Measurements from ENCODE around the gene INPP4B.

The INPP4B gene

DNA sequence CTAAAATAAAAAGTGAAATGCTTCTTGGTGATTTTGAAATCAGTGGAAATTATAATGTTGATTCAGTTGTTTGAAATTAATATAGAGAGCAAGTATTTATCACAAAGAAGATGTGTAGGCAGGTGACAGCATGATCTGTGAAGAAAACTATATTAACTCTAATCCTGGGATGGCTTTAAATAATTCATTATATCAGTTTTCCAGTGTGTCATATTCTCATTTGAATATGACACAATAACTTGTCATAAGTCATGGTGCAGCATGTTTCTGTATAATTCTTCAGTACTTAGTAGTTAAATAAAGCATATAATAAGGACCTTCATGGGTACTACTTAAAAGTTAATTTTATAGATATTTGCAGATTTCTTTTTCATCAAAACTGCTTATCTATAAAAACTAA, 573.6 kb downstream of the INPP4B start:
- in situ Hi-C loops (cut with HindIII; ENCODE audit: low sequenced_read_pairs): no loop called here

DNA sequence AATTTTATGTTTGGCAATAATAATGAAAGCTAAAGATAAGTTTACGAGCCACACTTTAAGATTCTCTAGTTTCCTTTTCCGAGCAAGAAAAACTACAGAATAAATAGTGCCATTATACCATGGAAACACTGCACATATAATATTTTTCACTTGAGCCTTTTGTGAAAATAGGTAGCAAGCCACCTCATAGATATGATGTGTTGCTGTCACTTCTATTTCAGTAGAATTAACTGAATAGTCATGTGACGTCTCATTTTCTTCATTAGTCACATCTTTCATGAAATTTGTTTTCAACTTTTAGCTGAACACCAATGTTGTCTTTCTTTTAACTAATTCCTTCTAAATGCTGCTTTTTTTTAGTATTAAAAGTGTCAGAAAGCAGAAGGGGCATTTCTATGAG, 574.3 kb downstream of the INPP4B start:
- in situ Hi-C loops (cut with HindIII; ENCODE audit: low sequenced_read_pairs): no loop called here

DNA sequence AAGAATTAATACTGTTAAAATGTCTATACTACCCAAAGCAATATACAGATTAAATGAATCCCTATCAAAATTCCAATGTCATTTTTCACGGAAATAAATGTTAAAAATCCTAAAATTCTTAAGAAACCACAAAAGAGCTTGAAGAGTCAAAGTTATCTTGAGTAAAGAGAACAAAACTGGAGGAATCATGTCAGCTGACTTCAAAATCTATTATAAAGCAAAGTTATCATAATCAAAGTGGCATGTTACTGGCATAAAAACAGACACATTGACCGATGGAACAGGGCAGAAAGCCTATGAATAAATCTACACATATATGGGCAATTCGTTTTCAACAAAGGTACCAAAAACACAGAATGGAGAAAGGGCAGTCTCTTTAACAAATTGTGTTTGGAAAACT, 579.0 kb downstream of the INPP4B start:
- in situ Hi-C loops (cut with HindIII; ENCODE audit: low sequenced_read_pairs): no loop called here

DNA sequence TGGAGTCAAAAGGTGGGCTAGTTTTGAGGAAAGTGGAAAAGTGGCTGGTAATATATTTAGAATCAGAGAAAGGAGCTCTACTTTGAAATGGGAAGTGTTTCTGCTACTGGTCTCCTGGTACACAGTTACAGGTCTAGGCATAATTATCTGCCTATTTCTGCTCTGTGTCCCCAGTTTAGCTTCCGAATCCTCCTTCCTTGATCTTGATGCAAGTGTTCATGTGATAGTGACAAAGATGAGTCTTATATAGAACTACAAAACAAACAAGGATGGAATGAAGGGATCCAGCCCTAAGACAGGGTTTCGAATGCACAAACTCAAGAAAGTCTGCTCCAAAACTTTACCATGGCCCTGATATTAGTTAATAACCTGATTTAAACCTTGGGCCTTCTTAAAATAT, 580.2 kb downstream of the INPP4B start:
- in situ Hi-C loops (cut with HindIII; ENCODE audit: low sequenced_read_pairs): no loop called here

DNA sequence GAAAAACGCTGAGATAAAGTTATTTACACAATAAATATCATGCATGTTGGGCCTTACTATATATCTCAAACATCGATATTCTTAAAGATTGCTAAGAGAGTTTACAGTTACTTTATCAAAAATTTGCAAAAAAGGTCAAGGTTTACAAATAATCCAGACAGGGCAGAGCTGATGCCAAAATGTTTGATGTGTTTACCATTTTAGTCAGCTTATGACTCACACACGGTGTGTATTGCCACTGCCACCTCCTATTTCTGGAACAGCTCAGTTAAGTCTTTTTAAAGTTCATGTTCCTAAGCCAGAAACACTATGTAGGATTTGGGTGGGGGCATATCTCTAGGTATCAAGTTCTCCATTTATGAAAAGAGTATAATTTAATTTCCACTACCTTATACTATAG, 580.6 kb downstream of the INPP4B start:
- in situ Hi-C loops (cut with HindIII; ENCODE audit: low sequenced_read_pairs): no loop called here

DNA sequence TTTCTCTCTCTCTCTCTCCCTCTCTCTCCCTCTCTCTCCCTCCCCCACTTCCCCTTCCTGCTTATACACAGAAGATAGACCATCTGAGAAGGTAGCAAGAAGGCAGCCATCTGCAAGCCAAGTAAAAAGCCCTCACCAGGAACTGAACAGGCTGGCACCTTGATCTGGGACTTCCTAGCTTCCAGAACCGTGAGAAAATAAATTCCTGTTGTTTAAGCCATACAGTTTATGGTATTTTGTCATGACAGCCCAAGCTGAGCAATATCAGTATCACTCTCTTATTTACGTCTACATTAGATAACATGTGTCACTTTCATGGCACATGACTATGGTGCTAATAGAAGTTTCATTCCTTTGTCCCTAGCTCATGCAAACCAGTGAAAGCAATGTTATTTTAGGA, 581.1 kb downstream of the INPP4B start:
- in situ Hi-C loops (cut with HindIII; ENCODE audit: low sequenced_read_pairs): no loop called here

DNA sequence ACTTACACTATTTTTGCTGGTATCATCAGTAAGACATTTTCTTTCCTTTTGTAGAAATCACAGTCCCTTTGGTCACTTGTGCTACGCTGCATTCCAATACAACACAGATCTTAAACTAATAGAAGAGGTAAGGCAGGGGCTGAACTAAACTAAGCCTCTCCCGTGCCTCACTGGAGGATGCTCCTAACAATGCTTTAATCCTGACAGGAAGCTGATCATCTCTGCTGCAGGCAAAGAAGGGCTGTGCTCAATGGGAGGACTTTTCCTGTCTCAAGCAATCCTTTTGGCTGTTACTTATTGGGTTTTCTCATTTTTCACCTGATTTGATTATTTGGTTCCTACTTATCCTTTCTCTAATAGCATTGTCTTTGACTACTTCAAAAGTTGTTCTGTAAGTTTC, 583.1 kb downstream of the INPP4B start:
- in situ Hi-C loops (cut with HindIII; ENCODE audit: low sequenced_read_pairs): no loop called here

DNA sequence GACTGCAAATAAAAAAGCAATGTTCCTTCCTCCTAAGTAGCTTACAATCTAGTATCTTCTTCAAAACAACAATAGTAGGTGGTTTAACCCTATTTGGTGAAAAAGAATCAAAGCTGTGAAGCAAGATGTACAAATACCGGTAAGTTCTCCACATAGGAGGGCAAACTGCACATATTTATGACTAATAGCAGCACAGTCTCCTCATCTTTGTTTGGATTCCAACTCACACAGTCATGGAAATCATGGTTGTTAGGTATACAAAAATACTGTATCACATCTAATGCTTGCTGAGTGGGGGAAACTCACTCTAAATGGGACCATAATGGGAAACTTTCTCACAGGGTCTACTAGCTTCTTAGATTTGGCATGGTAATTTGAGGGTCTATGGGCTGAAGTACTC, 597.2 kb downstream of the INPP4B start:
- in situ Hi-C loops (cut with HindIII; ENCODE audit: low sequenced_read_pairs): no loop called here

DNA sequence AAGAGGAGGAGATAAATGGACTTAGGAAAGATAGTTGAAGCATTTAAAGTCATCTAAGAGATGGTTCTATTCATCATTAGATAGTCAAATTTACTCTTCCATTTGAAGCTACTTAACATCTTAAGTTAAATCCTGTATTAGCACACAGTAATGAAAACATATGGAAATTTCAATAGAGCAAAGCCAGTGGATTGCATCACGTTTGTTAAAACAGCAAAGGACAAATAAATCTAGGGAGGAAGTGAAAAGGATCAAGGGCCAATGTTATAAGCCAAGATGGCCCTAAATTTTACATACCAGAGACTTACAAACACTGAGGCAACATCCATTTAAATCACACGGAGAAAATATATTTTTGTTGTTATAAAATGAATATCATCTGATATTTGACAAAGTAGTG, 602.8 kb downstream of the INPP4B start:
- in situ Hi-C loops (cut with HindIII; ENCODE audit: low sequenced_read_pairs): no loop called here

DNA sequence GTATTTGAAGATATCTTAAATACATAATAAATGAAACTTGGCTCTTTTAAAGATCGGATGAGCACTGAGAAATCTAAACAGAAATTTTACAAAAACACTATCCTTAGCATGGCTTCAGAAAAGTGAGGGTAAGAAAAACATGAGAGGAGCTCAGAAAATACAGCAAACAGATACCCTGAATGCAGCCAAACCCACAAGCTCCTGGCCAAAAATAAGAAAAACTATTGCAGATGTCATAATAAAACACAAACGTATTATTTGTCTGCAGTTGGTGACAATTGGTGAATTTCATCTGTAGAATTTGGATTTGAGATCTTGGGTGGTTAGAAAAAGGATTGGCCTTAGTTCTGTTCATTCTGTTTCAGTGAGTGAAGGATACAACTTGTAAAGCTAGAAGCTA, 603.9 kb downstream of the INPP4B start:
- in situ Hi-C loops (cut with HindIII; ENCODE audit: low sequenced_read_pairs): no loop called here

DNA sequence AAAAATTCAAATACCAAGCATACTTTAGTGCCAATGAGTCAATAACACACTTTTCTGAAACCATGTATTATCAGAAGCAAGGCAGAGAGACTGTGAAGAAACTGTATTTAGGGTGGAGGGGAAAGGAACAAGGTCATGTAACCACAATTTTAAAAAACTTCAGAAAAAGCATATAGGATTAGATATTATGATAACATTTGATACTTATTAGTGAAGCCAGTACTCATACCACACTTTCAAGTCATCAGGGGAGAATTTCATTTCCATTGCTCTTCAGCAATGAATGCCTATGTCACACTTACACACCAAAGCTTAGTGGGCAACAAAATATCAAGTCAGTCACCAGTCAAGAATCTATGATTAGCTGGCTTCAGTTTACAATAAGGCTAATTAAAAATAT, 607.5 kb downstream of the INPP4B start:
- in situ Hi-C loops (cut with HindIII; ENCODE audit: low sequenced_read_pairs): no loop called here

DNA sequence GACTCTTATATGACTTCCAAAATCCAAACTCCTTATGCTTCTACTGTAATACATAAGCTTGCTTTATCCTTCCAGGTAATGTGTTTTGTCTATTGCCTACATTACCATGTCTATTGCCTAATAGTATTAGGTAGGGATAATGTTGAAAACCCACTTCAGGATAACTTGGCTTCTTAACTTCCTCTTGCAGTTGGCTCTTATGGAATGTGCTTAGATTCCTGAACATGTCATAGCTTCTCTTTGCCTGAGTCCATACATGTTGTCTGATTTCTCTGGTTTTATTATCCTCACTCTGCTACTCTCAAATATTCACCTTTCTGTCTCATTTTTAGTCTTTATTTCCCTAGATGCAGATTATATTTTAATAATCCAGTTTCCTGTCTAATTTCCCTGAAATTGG, 609.8 kb downstream of the INPP4B start:
- in situ Hi-C loops (cut with HindIII; ENCODE audit: low sequenced_read_pairs): no loop called here

DNA sequence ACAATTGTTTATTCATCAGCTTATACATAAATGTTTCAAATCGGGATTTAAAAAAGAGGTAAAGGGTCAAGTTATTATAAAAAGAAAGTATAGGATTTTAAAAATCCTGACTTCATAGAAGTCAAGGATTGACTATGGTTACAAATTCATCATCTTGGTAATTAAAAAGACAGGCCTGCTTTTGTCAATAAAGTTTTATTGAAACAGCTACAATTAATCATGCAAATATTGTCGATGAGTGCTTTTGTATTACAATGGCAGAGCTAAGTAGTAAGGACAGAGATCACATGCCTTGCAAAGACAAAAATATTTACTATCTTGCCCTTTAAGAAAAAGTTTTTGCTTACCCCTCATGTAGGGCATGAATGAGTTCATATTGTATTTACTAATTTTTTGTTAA, 614.3 kb downstream of the INPP4B start:
- in situ Hi-C loops (cut with HindIII; ENCODE audit: low sequenced_read_pairs): no loop called here

DNA sequence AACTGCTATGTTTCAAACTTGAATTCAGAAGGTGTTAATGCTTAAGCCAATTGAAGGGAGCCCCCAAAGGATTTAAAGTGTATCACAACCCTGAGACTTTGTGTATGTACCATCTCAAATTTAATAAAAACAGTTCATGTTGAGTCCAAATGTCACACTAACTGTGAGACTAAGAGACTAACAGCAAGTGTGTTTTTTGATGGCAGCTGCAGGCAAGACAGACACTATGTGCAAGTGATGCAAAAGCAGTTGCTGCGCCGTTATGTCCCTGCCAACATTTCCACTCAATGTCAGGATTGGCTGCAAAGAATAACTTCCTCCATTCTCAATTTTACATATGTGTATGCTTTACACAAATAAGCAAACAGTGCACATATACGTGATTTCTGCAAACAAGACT, 615.1 kb downstream of the INPP4B start:
- in situ Hi-C loops (cut with HindIII; ENCODE audit: low sequenced_read_pairs): no loop called here

DNA sequence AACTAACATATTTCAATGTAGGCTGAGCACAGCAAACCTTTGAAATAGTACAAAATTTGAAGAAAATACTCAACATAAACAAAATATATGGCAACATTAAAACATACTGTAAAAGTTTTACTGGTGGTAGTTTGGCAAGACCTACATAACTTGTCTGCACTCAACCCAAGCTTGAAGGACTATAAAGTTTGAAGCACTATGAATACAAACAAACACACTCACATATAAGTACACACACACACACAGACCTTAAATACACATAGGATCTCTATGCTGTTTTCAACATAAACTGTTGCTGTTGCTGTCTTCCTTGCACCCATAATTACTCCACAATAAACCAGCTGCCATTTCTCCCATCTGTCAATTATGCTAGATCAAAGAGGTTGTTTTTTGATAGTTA, 620.1 kb downstream of the INPP4B start:
- in situ Hi-C loops (cut with HindIII; ENCODE audit: low sequenced_read_pairs): no loop called here

DNA sequence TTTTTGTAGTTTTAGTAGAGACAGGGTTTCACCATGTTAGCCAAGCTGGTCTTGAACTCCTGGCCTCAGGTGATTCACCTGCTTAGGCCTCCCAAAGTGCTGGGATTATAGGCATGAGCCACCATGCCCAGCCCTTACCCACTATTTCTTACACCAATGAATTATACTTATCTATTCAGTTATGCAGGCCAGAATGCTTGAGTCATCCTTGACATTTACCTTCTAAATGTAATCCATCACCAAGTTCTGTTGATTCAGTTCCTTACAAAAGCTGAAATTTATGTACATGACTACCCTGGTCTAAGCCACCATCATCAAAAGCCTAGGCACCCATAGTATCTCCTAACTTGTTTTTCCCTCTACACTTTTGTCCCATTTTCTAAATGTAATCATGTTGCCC, 624.0 kb downstream of the INPP4B start:
- in situ Hi-C loops (cut with HindIII; ENCODE audit: low sequenced_read_pairs): no loop called here

DNA sequence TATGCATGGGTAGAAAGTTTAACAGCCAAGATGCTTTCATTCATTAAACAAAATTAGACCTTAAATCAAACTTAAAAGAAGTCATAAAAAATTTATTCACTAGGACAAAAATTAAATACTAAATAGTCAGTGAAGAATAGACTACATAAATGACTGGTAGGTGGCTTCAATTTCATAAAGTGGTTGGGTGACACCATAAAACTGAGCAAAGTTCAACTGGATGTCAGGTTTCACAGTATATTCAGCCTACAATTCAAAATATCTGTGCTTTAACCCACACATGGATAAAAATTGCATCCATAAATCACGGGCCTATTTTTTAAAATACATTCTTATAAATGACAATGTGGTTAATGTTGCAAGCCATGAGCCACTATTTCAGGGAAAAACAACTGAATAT, 627.4 kb downstream of the INPP4B start:
- in situ Hi-C loops (cut with HindIII; ENCODE audit: low sequenced_read_pairs): no loop called here

DNA sequence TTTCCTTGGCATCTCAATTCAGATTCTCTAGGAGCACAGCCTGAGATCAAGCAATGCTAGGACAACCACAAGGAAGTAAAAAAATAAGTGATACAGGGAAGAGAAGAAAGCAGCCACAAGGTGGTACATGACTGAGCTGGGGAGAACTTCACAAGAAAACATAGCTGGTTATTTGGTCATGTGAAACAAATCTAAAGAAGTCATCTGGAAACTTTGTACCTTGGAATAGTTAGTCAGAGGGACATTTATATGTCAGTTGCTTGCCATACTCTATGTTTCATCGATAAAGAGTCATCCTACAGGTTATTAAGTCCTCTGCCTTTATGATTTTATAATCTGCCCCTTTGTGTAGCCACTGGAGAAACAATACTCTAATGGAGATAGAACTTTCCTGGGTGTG, 634.7 kb downstream of the INPP4B start:
- in situ Hi-C loops (cut with HindIII; ENCODE audit: low sequenced_read_pairs): no loop called here

DNA sequence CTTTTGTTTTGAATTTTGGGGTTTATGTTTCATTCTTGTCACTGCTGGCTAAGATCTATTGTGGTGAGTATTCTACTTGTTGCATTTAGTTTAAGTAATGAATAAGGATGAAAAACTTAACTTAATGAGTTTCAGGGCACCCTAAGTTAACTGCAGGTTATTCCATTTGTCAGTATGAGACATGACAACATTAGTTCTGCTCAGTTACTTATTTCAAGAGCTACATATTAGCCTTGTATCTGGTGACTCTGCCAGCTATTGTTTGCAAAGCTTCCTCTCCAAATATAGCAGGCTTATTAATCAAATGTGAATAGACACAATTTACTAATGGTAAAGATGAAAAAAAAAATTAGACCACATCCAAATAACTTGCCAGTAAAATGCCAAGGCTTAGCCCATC, 642.6 kb downstream of the INPP4B start:
- in situ Hi-C loops (cut with HindIII; ENCODE audit: low sequenced_read_pairs): no loop called here

DNA sequence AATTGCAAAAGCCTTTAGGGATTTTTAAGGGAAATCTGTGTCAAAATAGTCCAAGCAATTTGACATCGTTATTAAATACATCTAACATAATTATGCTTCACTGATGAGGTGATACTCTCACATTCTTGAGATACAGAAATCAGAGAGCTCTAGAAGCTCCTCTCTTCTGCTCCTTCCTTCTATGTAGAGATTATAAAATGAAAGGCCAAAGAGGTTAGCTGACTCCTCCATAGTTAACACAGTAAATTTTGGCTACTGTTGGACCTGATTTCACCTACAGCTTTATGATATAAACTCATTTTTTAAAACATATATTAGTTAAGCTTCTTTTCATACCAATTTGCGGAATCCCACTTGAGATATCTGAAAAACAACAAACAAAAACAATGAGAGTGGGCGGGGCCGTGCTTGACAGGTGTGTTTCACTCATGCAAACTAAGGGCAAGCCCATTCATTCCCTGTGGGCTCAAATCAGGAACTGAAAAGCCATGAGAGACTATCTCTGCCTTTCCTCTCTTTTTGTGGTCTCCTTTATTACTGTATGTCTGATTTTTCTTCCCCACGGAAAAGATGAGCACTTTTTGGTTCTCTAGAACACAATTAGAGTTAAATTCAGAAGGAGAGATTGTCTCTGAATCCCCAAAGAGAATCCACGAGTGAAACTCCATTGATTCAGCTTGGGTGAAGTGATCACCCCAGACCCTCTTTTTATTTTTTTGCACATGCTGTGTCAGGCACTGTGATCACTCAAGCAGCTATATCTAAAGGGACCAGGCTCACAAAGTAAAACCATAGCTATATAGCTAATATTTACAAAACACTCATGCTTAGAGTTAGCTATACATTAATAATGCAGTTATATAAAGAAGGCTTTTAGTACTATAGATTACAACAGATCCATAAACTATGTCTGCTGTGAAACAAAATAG, 643.4 kb downstream of the INPP4B start:
- in situ Hi-C loops (cut with HindIII; ENCODE audit: low sequenced_read_pairs): no loop called here

DNA sequence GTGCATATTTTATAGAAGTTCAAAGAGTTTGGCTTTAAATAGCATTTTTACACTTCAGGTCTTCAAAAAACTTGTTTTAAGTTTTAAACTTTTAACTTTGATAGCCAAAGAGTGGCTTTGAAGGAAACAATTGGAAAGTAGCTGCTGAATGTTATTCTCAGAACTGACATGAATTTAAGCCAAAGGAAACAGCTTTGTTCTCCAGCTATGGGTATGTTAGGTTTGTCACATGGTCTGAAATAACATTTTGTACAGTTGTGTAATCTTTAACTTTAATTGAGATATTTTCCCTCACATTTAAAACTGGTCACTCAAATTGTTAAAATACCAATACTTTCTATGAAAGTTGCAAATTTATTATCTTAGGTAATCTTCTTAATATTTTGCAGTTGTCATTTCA, 645.1 kb downstream of the INPP4B start:
- in situ Hi-C loops (cut with HindIII; ENCODE audit: low sequenced_read_pairs): no loop called here

DNA sequence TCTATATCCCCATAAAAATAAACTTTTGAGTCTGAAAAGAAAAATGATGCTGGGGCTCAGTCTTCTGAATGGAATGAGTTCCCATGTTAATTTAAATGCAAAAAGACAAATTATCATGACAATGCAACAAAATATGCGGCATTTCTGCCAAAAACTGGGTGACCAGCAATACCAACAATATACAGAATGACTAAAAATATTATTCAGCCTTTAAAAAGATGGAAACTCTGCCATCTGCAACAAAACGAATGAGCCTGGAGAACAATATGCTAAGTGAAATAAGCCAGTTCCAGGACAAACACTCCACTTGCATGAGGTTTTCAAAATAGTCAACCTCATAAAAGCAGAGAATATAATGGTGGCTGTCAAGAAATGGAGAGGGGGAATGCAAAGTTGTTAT, 651.2 kb downstream of the INPP4B start:
- in situ Hi-C loops (cut with HindIII; ENCODE audit: low sequenced_read_pairs): no loop called here

DNA sequence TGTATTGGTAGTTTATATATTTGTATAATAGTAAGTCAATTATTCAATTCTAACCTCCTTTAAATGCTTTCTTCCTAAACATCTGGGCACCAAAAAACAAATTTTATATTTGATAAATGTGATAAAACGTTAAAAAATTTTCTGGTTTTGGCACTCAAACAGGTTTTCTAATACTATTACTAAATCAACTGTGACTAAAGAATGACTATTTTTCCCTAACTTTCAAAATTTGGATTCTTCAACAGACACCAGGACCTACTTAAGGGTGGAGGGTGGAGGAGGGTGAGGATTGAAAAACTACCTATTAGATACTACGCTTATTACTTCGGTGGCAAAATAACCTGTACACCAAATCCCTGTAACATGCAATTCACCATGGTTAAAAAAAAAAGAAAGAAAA, 654.2 kb downstream of the INPP4B start:
- in situ Hi-C loops (cut with HindIII; ENCODE audit: low sequenced_read_pairs): no loop called here
